Measurements from ENCODE around the gene VEGFA.

DNA sequence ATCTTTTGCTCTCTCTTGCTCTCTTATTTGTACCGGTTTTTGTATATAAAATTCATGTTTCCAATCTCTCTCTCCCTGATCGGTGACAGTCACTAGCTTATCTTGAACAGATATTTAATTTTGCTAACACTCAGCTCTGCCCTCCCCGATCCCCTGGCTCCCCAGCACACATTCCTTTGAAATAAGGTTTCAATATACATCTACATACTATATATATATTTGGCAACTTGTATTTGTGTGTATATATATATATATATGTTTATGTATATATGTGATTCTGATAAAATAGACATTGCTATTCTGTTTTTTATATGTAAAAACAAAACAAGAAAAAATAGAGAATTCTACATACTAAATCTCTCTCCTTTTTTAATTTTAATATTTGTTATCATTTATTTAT lies 15.9 kb downstream of the VEGFA start:
- TF ChIP-seq CTCF (IDR thresholded peaks at IDR 0.05) (no peak), POLR2A (IDR thresholded peaks at IDR 0.05) (no peak)
